Activated CD8-positive, alpha-beta memory T cell treated with anti-CD3 and anti-CD28 coated beads, Interleukin-2, amount 50 U/mL, for 4 hours (primary cell): Measurements from ENCODE around the gene RPSA.
"Not testable (repeated sequence)": the region's sequence is repeated elsewhere in the genome, so short reads cannot be mapped to it uniquely, and the experiment has no call there.

Source experiments
- DNase-seq: peaks from one replicate; pipeline ENCODE4 v3.0.0-alpha.2; 2020

RPSA gene

GRCh38 chr3:39423436-39423970 is 17.0 kb downstream of the RPSA start:
- DNase-seq: no peak

DNA sequence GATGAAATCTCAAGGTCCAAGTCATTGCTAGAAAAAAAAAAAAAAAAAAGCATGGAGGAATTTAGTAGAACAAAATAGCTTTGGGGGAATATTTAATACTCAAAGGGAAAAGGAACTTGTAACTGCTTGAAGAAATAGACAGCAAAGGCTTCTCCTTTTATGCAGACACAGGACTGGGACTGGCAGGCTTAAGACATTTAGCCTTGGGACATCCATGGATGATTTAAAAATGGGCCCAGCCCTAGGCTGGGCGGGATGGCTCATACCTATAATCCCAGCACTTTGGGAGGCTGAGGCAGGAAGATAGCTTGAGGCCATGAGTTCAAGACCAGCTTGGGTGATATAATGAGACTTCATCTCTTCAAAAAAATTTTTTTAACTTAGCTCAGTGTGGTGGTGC is 19.8 kb downstream of the RPSA start:
- DNase-seq: no peak

DNA sequence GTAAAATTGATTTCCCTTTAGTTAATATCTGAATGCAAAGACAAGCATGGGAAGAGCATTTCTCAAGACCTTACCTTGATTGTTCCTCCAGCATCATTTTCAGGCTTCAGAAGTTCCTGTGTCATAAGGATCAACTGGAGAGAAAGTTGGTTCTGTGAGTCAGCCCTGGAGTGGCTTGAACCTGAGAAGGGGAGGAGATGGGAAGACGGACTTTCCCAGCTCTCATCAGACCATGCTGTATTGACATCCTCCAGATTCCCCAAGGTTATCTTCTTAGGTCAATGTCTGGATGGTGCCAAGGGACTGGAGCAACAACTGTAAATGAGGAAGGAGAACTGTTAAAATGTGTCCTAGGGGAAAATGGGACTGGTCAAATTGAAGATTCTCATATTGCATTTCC is 21.0 kb downstream of the RPSA start:
- no peak for DNase-seq

DNA sequence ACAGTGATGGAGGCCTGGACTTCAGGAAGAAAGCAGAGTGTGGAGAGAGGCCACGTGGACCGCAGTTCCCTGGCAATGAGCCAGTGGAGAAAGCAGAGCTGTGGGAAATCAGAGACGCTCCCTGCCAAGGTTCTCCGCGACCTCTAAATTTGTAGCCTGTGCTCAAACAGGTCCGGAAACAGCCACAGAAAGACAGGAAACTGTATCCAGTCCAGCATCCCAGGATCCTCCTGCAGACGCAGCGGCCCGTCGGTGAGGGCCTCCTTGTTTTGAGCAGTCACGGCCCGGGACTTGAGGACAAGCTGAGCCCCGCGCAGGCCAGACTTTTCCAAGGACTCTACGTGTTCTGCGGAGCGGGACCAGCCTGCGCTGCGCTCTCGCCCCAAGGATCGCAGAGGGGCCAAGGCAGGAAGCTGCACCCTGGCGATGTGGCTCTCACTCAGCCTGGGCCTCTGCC is 22.3 kb downstream of the RPSA start:
- DNase-seq: no peak

GRCh38 chr3:39429466-39429865 is 22.9 kb downstream of the RPSA start:
- DNase-seq: no peak

GRCh38 chr3:39432342-39432741 is 25.8 kb downstream of the RPSA start:
- DNase-seq: no peak

DNA sequence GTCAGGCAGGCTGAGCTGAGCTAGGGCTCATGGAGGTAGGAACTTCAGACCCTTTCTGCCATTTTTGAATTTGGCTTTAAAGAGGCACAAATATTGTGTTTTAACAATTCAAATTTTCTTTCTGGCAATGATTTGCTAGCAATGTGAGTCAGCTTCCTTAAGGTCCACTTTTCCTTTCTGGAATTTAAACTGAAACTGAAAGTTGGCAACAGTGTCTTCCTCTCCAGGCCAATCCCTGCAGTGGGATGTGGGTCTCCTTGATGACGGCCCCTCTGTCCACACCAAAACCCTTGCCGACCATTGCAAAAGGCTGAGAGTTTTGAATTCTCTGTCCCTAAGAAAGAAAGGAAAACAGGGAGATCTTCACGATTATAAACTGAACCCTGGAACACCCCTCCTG is 27.1 kb downstream of the RPSA start:
- no peak for DNase-seq

DNA sequence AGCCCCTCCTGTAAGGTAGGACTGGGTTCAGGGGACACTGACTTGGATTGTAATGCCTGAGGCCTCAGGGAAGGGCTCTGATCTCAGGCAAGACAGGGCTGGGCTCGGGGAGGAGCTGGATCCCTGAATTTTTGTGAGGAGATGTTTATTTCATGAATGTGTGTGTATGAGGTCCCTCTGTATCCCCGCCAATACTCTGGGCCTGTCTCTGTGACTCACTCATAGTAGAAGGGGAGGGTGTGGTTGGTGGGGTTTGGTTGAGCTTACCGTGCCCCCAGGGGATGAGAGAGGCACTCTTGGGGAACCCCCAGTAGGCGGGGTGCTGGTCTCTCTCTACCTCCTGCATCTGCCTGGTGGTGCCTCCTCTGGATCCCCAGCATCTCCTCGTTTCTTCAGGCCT is 28.1 kb downstream of the RPSA start:
- DNase-seq: no peak

DNA sequence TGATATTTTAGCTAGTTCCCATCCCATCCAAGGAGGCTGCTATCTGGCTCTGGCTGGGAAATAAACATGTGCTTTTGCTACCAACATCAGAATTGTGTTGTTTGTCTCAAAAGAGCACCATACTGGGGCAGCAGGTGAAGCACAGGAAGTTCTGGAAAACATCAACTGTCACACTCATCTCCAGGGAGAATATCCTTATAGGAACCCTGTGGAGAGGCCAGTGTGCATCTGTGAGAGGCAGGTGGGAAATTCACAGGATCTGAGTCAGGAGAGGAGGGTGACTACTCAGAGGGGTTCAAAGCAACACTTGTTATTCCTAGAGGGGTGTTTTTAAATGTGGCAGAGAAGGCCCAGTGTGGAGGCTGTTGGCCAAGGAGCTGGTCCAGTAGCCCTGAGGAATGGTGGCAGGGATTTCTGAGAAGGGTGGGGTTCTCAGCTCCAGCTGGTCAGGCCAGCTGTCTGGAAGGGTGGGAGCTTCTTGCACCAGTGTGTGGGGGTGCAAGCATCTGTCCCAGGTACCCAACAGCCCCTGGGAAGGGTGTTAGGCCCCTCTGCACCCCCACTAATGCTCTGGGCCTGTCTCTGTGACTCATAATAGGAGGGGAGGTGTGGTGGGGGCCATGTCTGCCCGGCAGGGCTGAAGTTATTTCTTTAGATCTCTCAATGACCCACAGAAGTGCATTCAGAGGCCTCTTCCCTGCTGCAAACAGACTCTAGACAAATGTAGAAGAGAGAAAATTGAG is 28.7 kb downstream of the RPSA start:
- DNase-seq: no peak

GRCh38 chr3:39438880-39439279 is 32.4 kb downstream of the RPSA start:
- DNase-seq: no peak

GRCh38 chr3:39440316-39440715 is 33.8 kb downstream of the RPSA start:
- no peak for DNase-seq

DNA sequence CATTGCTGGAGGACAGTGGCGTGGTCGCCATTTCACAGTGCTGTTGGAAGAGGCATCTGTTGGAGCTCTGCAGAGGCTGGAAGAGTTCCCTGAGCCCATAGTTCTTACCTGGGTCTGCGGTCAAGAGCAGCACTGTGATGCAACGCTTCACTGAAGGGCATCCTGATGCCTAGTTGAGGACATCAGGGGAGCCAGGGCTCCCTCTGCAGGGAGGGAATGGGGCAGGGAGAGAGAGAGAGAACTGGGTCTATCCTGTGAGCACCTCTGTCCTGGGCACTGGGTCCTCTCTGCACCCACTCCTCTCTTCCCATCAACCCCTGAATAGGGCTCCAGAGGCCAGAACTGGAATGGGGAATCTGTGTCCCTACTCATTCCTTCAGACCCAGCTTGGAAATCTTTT is 37.0 kb downstream of the RPSA start:
- DNase-seq: no peak

GRCh38 chr3:39445927-39446326 is 39.4 kb downstream of the RPSA start:
- no peak for DNase-seq

GRCh38 chr3:39446444-39446843 is 39.9 kb downstream of the RPSA start:
- DNase-seq: no peak

DNA sequence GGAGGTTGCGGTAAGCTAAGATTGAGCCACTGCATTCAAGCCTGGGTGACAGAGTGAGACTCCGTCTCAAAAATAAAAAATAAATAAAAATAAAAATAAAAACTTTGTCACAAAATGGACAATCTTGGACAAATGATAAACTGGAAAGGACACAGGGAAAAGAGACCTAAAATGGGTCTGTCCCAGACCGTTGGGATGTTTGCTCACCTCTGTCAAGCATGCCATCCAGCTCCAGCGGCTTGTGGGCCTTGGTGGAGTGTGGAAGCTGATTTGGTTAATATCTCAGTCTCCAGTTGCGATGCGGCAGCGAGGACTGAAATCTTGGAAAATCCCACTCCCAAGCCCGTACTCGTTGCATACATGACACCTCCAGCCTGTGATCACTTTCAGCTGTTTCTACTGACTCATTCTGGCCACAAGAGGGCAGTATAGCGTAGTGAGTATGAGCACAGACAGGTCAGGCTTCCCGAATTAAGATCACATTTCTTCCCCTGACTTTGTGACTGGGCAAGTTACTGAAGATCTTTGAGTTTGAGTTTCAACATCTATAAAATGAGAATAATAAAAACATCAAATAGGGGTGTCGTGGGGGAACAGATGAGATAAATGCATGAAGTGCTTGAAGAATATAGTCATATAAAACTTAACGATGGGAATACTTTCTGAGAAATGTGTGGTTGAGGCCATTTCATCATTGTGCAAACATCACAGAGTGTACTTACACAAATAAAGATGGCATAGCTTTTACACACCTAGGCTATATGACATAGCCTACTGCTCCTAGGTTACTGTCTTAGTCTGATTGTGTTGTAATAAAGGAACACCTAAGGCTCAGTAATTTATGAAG is 41.3 kb downstream of the RPSA start:
- DNase-seq: peak; percentile 53

DNA sequence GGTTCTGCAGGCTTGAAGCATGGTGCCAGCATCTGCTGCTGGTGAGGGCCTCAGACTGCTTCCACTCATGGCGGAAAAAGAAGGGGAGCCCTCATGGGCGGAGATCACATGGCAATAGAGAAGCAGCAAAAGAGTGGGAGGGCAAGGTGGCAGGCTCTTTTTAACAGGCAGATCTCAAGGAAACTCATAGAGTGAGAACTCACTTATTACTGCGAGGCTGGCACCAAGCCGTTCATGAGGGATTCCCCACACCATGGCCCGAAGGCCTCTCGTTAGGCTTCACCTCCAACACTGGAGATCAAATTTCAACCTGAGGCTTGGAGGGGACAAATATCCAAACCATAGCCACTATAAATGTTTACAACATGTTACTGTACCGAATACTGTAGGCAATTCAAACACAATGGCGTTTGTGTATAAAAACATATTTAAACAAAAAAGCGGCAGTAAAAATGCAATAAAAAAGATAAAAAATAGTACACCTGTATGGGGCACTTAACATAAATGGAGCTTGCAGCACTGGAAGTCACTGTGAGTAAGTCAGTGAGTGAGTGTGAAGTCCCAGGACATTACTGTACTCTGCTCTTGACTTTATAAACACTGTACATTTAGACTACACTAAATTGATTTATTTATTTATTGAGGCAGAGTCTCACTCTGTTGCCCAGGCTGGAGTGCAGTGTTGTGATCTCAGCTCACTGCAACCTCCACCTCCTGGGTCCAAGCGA is 42.1 kb downstream of the RPSA start:
- no peak for DNase-seq

GRCh38 chr3:39449796-39450195 is 43.3 kb downstream of the RPSA start:
- DNase-seq: no peak

- DNase-seq: no peak
These were observed 46.6 kb downstream of the RPSA start for GRCh38 chr3:39453134-39453533.

- DNase-seq: not testable (repeated sequence)
These were observed 47.4 kb downstream of the RPSA start for GRCh38 chr3:39453872-39454271.

GRCh38 chr3:39454591-39455217 is 48.2 kb downstream of the RPSA start:
- DNase-seq: no peak

DNA sequence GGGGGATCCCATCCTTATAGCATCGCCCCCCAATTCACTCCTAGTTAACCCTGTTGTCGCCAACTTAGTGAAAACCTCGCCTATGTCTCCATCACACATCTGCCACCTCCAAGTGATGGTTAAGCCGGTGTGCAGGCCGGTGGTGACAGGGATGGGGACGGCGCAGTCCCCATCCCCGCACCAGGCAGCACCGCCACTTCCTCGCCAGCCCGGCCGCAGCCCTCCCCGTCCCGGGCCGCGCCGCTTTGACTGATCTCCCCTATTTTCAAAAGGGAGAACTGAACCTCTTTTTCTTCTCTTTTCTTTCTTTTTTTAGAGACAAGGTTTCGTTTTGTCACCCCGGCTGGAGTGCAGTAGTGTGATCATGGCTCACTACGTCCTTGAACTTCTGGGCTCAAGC is 49.6 kb downstream of the RPSA start:
- DNase-seq: no peak

DNA sequence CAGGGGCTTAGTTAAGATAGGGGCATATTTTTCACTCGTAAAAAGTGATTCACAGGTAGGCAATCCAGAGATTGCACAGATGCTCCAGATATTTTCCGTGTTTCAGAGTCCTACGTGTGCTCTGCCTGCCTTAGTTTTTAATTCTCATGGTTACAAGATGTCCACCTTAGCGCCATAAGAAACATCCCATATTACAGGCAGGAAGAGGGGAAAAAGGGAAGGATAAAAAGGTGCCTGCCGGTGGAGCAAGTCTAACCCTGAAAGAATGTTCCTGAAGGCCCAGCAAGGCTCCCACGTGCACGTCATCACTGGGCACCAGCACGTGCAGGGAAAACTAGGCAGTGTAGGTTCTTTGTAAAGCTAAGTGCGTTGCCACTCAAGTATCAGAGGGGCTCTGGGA is 50.8 kb downstream of the RPSA start:
- DNase-seq: no peak

DNA sequence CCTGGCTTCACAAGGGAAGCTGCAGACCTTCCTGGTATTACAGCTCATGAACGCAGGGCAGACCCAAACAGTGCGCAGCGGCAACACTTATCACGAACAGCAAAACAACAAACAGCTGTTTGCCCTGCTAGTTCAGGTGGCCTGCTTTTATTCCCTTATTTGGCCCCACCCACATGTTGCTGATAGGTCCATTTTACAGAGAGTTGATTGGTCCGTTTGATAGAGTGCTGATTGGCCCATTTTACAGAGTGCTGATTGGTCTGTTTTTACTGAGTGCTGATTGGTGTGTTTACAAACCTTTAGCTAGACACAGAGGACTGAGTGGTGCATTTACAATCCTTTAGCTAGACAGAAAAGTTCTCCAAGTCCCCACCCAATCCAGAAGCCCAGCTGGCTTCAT is 52.1 kb downstream of the RPSA start:
- not testable (repeated sequence) for DNase-seq
